Smooth muscle cell (in vitro differentiated cells): Measurements from ENCODE around the gene CNTN6. TPM values are rescaled to one million over a fixed set of nuclear protein-coding genes. Genes with fewer than 3 reads are reported as not detected.

ENCODE experiments used
- DNase-seq: peaks from one replicate; lab custom pipeline; 2025; ENCODE audit not compliant: unreplicated experiment; lab: John Stamatoyannopoulos, UW
- H2AFZ ChIP-seq: fragments of 200-600 bp; sonication (generic); 2 replicates; pipeline ENCODE4 v1.6.0; 2016; ENCODE audit warnings: antibody characterized with exemption, low read depth, mild to moderate bottlenecking
- H3F3A ChIP-seq: fragments of 200-600 bp; sonication (generic); 2 replicates; pipeline ENCODE4 v1.6.0; 2017; ENCODE audit warnings: antibody characterized with exemption, low read depth
- H3K27ac ChIP-seq: fragments of 200-600 bp; sonication (generic); 2 replicates; pipeline ENCODE4 v1.5.1; 2016; ENCODE audit warnings: low read depth, mild to moderate bottlenecking
- H3K27me3 ChIP-seq: fragments of 200-600 bp; sonication (generic); 2 replicates; pipeline ENCODE4 v1.6.1; 2016; ENCODE audit warnings: low read depth, mild to moderate bottlenecking
- H3K36me3 ChIP-seq: fragments of 200-600 bp; sonication (generic); 2 replicates; pipeline ENCODE4 v1.5.1; 2016; ENCODE audit warnings: low read depth
- H3K4me1 ChIP-seq: fragments of 200-600 bp; sonication (generic); 2 replicates; pipeline ENCODE4 v1.5.1; 2016; ENCODE audit warnings: low read depth
- H3K4me2 ChIP-seq: fragments of 200-600 bp; sonication (generic); 2 replicates; pipeline ENCODE4 v1.6.0; 2016; ENCODE audit warnings: mild to moderate bottlenecking
- H3K4me3 ChIP-seq: fragments of 200-600 bp; sonication (generic); 2 replicates; pipeline ENCODE4 v1.5.1; 2016; ENCODE audit warnings: mild to moderate bottlenecking
- H3K79me2 ChIP-seq: fragments of 200-600 bp; sonication (generic); 2 replicates; pipeline ENCODE4 v1.6.0; 2016; ENCODE audit warnings: low read depth, mild to moderate bottlenecking
- H3K9ac ChIP-seq: fragments of 200-600 bp; sonication (generic); 2 replicates; pipeline ENCODE4 v1.6.0; 2016; ENCODE audit warnings: low read depth
- H3K9me3 ChIP-seq: fragments of 200-600 bp; sonication (generic); replicated peaks from 2 replicates; pipeline ENCODE4 v1.5.1; 2016; ENCODE audit warnings: low read depth
- H4K20me1 ChIP-seq: fragments of 200-600 bp; sonication (generic); 2 replicates; pipeline ENCODE4 v1.6.0; 2016; ENCODE audit warnings: low read depth
- CTCF ChIP-seq: fragments of 200-600 bp; sonication (generic); IDR thresholded peaks from 2 replicates; pipeline ENCODE4 v1.5.1; 2017; ENCODE audit warnings: borderline replicate concordance, mild to moderate bottlenecking, antibody characterized with exemption; ENCODE audit not compliant: insufficient read depth, poor library complexity, severe bottlenecking
- whole genome bisulfite sequencing: methylation state at CpG from one replicate; pipeline ENCODE4 v1.1.7; 2016; ENCODE audit warnings: low lambda C conversion rate; 5-methylcytosine and 5-hydroxymethylcytosine counted together
- polyA plus RNA-seq: library from polyadenylated mRNA; unstranded; fragments of >200 nt; fragmentation: Nextera tagmentation; extraction: Ambion mirVana; gene quantifications from 2 replicates; pipeline ENCODE4 v1.2.1, GENCODE V29; 2016
- small RNA-seq: library from RNA; depleted of rRNA; stranded (forward); fragments of <200 nt; gene quantifications from one replicate; pipeline ENCODE3, GENCODE V24; 2014
- total RNA-seq: library from RNA; depleted of rRNA; stranded (reverse); fragments of >200 nt; gene quantifications from 2 replicates; pipeline ENCODE4 v1.2.3, GENCODE V29; 2014

The CNTN6 gene
- total and polyA plus RNA-seq, 2 experiments from 2014 or later, result 8.1 to 11.1 TPM

- H3K9me3 ChIP-seq, result no peaks in the 10 kb centered on the region
- H2AFZ ChIP-seq, result no peak overlapping the region
- H3K79me2 ChIP-seq, result no peaks in the 10 kb centered on the region
- no peaks in the 10 kb centered on the region for H3K4me1 ChIP-seq
- WGBS, result 82% methylated on average over 1 of the region's 1 CpG
- no peaks in the 10 kb centered on the region for H3K27me3 ChIP-seq
- no peak for DNase-seq
- no peak overlapping the region for H3K4me2 ChIP-seq
- H4K20me1 ChIP-seq, result no peaks in the 10 kb centered on the region
- no peak overlapping the region for H3K27ac ChIP-seq
- H3F3A ChIP-seq, result no peaks in the 10 kb centered on the region
- H3K4me3 ChIP-seq, result no peak overlapping the region
- H3K36me3 ChIP-seq, result no peaks in the 10 kb centered on the region
- no peak overlapping the region for H3K9ac ChIP-seq
- no peak for TF ChIP-seq CTCF
Measured at GRCh38 chr3:1447452-1447851, 354.6 kb downstream of the CNTN6 start.

GRCh38 chr3:1448443-1448842 is 355.6 kb downstream of the CNTN6 start:
- no peaks in the 10 kb centered on the region for H3F3A ChIP-seq
- H3K9ac ChIP-seq, result no peak overlapping the region
- DNase-seq, result no peak
- no peak for TF ChIP-seq CTCF
- no peak overlapping the region for H3K4me2 ChIP-seq
- H3K27me3 ChIP-seq, result no peaks in the 10 kb centered on the region
- no peaks in the 10 kb centered on the region for H3K9me3 ChIP-seq
- no peaks in the 10 kb centered on the region for H4K20me1 ChIP-seq
- no peak overlapping the region for H3K27ac ChIP-seq
- H3K36me3 ChIP-seq, result no peaks in the 10 kb centered on the region
- H3K79me2 ChIP-seq, result no peaks in the 10 kb centered on the region
- no peak overlapping the region for H3K4me3 ChIP-seq
- H2AFZ ChIP-seq, result no peak overlapping the region
- H3K4me1 ChIP-seq, result no peaks in the 10 kb centered on the region

Small RNA genes lying within 50 kb of the gene (small RNA-seq; reads per million reads assigned to genes)
- not detected for gene CRB3P1
- not detected for gene RN7SL120P
